Stimulated activated CD4-positive, alpha-beta T cell treated with anti-CD3 and anti-CD28 coated beads, Interleukin-4, amount 100 ng/mL, for 1 hour (primary cell): ENCODE measurements around the gene TNFSF13.

ENCODE experiments used
- DNase-seq: peaks from one replicate; pipeline ENCODE4 v3.0.0-alpha.2; 2020

Gene TNFSF13

GRCh38 chr17:7558544-7559319 is at the start of gene TNFSF13:
TSS of gene TNFSF13 (plus strand) at chr17:7558750. CDS start at chr17:7559040, 290 bp downstream.
- no peak for DNase-seq

- DNase-seq, result no peak
Measured at GRCh38 chr17:7508846-7509245, 49.7 kb upstream of the TNFSF13 start.

GRCh38 chr17:7509937-7510336 is 48.6 kb upstream of the TNFSF13 start:
- no peak for DNase-seq

GRCh38 chr17:7511108-7511507 is 47.4 kb upstream of the TNFSF13 start:
- DNase-seq, result no peak

- DNase-seq, result no peak
Measured at GRCh38 chr17:7512105-7512504, 46.4 kb upstream of the TNFSF13 start.

- no peak for DNase-seq
Measured at GRCh38 chr17:7512824-7513540, 45.6 kb upstream of the TNFSF13 start.

GRCh38 chr17:7513850-7514419 is 44.6 kb upstream of the TNFSF13 start:
- no peak for DNase-seq

GRCh38 chr17:7515911-7516610 is 42.5 kb upstream of the TNFSF13 start:
- DNase-seq, result no peak

GRCh38 chr17:7523033-7523432 is 35.5 kb upstream of the TNFSF13 start:
- DNase-seq, result peak; percentile 50

GRCh38 chr17:7528842-7529241 is 29.7 kb upstream of the TNFSF13 start:
- no peak for DNase-seq

GRCh38 chr17:7530023-7530900 is 28.3 kb upstream of the TNFSF13 start:
- DNase-seq, result no peak

- DNase-seq, result no peak
Measured at GRCh38 chr17:7538050-7538449, 20.5 kb upstream of the TNFSF13 start.

- DNase-seq, result no peak
Measured at GRCh38 chr17:7538891-7539545, 19.5 kb upstream of the TNFSF13 start.

- no peak for DNase-seq
Measured at GRCh38 chr17:7541074-7541621, 17.4 kb upstream of the TNFSF13 start.

- DNase-seq, result no peak
Measured at GRCh38 chr17:7544911-7545310, 13.6 kb upstream of the TNFSF13 start.

- peak; percentile 60 for DNase-seq
Measured at GRCh38 chr17:7548585-7549400, 9.8 kb upstream of the TNFSF13 start, which contains the start of gene TNFSF12. TSS of gene TNFSF12 (plus strand) at chr17:7549058. CDS start at chr17:7549154, 96 bp downstream.

- DNase-seq, result peak; percentile 50
Measured at GRCh38 chr17:7549401-7550055, 9.0 kb upstream of the TNFSF13 start.

- no peak for DNase-seq
Measured at GRCh38 chr17:7550344-7550743, 8.2 kb upstream of the TNFSF13 start.

GRCh38 chr17:7551396-7551795 is 7.2 kb upstream of the TNFSF13 start:
- DNase-seq, result no peak

- DNase-seq, result no peak
Measured at GRCh38 chr17:7552621-7553051, 5.9 kb upstream of the TNFSF13 start.
